ENCODE measurements around the gene GPHN.

DNA sequence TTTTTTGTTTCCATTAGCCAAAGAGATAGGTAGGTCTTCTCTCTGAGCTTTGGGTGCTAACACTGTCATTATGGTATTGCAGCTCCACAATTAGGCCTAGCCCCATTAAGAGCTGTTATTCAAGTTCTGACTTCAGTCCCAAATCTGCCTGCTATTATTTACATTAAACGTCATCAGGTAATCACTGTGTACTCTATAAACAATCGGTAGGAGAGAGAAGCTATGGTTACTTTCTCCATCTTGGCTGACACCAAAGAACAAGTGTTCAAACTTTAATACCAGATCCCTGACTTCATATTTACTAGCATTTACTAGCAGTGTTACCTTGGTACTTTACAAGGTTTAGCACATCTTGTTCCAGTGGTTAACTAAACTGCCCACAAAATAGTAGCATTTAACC is 376.2 kb downstream of the GPHN start:
- TF ChIP-seq, protein P1, sequence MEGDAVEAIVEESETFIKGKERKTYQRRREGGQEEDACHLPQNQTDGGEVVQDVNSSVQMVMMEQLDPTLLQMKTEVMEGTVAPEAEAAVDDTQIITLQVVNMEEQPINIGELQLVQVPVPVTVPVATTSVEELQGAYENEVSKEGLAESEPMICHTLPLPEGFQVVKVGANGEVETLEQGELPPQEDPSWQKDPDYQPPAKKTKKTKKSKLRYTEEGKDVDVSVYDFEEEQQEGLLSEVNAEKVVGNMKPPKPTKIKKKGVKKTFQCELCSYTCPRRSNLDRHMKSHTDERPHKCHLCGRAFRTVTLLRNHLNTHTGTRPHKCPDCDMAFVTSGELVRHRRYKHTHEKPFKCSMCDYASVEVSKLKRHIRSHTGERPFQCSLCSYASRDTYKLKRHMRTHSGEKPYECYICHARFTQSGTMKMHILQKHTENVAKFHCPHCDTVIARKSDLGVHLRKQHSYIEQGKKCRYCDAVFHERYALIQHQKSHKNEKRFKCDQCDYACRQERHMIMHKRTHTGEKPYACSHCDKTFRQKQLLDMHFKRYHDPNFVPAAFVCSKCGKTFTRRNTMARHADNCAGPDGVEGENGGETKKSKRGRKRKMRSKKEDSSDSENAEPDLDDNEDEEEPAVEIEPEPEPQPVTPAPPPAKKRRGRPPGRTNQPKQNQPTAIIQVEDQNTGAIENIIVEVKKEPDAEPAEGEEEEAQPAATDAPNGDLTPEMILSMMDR (IDR thresholded peaks at IDR 0.05; ENCODE audit: extremely low read depth in 1 of 2, insufficient read depth in 1 of 2, low read depth in 1 of 2, low read length in 2 of 2), result no peak
- TF ChIP-seq, protein P2, sequence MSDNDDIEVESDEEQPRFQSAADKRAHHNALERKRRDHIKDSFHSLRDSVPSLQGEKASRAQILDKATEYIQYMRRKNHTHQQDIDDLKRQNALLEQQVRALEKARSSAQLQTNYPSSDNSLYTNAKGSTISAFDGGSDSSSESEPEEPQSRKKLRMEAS (IDR thresholded peaks at IDR 0.05; ENCODE audit: insufficient read depth, insufficient read length), result no peak
- no peak for TF ChIP-seq EZH2 (IDR thresholded peaks at IDR 0.05; ENCODE audit: borderline replicate concordance, low read depth, low read length, severe bottlenecking)
- TF ChIP-seq POLR2AphosphoS5 (IDR thresholded peaks at IDR 0.05; ENCODE audit: insufficient read depth, low read depth, low read length), result no peak
- no peak for TF ChIP-seq FOS (IDR thresholded peaks at IDR 0.05; ENCODE audit: borderline replicate concordance, insufficient read depth, low read length)
